IMR-90 (cell line): ENCODE data around the gene AKR1C2. TPM values are rescaled to one million over a fixed set of nuclear protein-coding genes. Genes with fewer than 3 reads are reported as not detected.

Experiments
- ATAC-seq: fragments of 200-7000 bp; cut with Tn5 transposase; 2 replicates; pipeline ENCODE4 v1.9.1; 2020; ENCODE audit warnings: low read depth, mild to moderate bottlenecking, moderate library complexity
- BruUV-seq: library from RNA; stranded (reverse); fragments of 400-500 nt; replicated peaks from 2 replicates; lab custom pipeline; 2021; lab: Mats Ljungman, UMichigan
- CTCF ChIA-PET: fragments of 300-600 bp; formaldehyde crosslinking; extraction: SDS; loops from one replicate; lab custom pipeline; 2021; ENCODE audit warnings: antibody characterized with exemption; lab: Yijun Ruan, JAX
- POLR2A ChIA-PET: fragments of 300-600 bp; sonication (Branson Sonifier 250); formaldehyde crosslinking; loops from one replicate; lab custom pipeline; 2022; ENCODE audit warnings: antibody characterized with exemption; ENCODE audit not compliant: unreplicated experiment; lab: Charles Lee
- DNase-seq: peaks from one replicate; pipeline ENCODE4 v3.0.0; 2013
- H2AFZ ChIP-seq: replicated peaks from 2 replicates; pipeline ENCODE3; 2013; ENCODE audit warnings: low read length, mild to moderate bottlenecking; ENCODE audit not compliant: poor library complexity
- H2AK5ac ChIP-seq: 2 replicates; pipeline ENCODE4 v1.6.1; 2013; ENCODE audit warnings: low read depth, low read length, inconsistent platforms
- H2AK9ac ChIP-seq: replicated peaks from 2 replicates; pipeline ENCODE3; 2013; ENCODE audit warnings: mild to moderate bottlenecking, low read depth, low read length, moderate library complexity; ENCODE audit not compliant: poor library complexity
- H2BK120ac ChIP-seq: 2 replicates; pipeline ENCODE4 v1.6.1; 2013; ENCODE audit warnings: low read depth, low read length, inconsistent platforms
- H2BK15ac ChIP-seq: 3 replicates; pipeline ENCODE4 v1.6.1; 2013; ENCODE audit warnings: low read depth, low read length, inconsistent platforms
- H2BK20ac ChIP-seq: 2 replicates; pipeline ENCODE4 v1.6.1; 2013; ENCODE audit warnings: low read depth, mild to moderate bottlenecking, inconsistent platforms, low read length, moderate library complexity
- H2BK5ac ChIP-seq: 2 replicates; pipeline ENCODE4 v1.6.1; 2013; ENCODE audit warnings: mild to moderate bottlenecking, low read depth, low read length, inconsistent platforms; ENCODE audit not compliant: poor library complexity, severe bottlenecking
- H3K14ac ChIP-seq: replicated peaks from 2 replicates; pipeline ENCODE4 v1.6.1; 2013; ENCODE audit warnings: low read depth, low read length, inconsistent platforms
- H3K18ac ChIP-seq: 2 replicates; pipeline ENCODE4 v1.6.1; 2013; ENCODE audit warnings: low read depth, low read length, control low read depth
- H3K23ac ChIP-seq: 2 replicates; pipeline ENCODE4 v1.6.1; 2013; ENCODE audit warnings: low read depth, low read length, inconsistent platforms
- H3K27ac ChIP-seq: 2 replicates; pipeline ENCODE4 v1.5.1; 2013; ENCODE audit warnings: mild to moderate bottlenecking, control low read depth, low read length; ENCODE audit not compliant: insufficient read depth
- H3K27me3 ChIP-seq: 2 replicates; pipeline ENCODE4 v1.6.1; 2013; ENCODE audit warnings: low read length; ENCODE audit not compliant: control insufficient read depth, insufficient read depth
- H3K36me3 ChIP-seq: 2 replicates; pipeline ENCODE4 v1.6.1; 2013; ENCODE audit warnings: low read length, mixed read lengths; ENCODE audit not compliant: control insufficient read depth, insufficient read depth
- H3K4ac ChIP-seq: 2 replicates; pipeline ENCODE4 v1.6.1; 2013; ENCODE audit warnings: low read depth, low read length, inconsistent platforms
- H3K4me1 ChIP-seq: 2 replicates; pipeline ENCODE4 v1.6.1; 2013; ENCODE audit warnings: low read length, mixed read lengths; ENCODE audit not compliant: control insufficient read depth, insufficient read depth
- H3K4me2 ChIP-seq: 2 replicates; pipeline ENCODE4 v1.6.1; 2013; ENCODE audit warnings: low read depth, mild to moderate bottlenecking, control low read depth, low read length, moderate library complexity
- H3K4me3 ChIP-seq: 2 replicates; pipeline ENCODE4 v1.5.1; 2013; ENCODE audit warnings: low read depth, mild to moderate bottlenecking, control low read depth, low read length, moderate library complexity; ENCODE audit not compliant: insufficient read depth
- H3K56ac ChIP-seq: 2 replicates; pipeline ENCODE4 v1.6.1; 2013; ENCODE audit warnings: low read length, inconsistent platforms; ENCODE audit not compliant: insufficient read depth; ENCODE audit errors: extremely low read depth
- H3K79me1 ChIP-seq, 2 experiments: 2 replicates each; pipeline ENCODE4 v1.6.1; 2013; ENCODE audit warnings: low read length in 2 of 2, inconsistent platforms in 1 of 2, low read depth in 1 of 2
- H3K9ac ChIP-seq: 2 replicates; pipeline ENCODE4 v1.6.1; 2013; ENCODE audit warnings: low read depth, low read length, control low read depth
- H3K9me1 ChIP-seq: 2 replicates; pipeline ENCODE4 v1.6.1; 2013; ENCODE audit warnings: low read length, inconsistent platforms; ENCODE audit not compliant: insufficient read depth
- H3K9me3 ChIP-seq: 2 replicates; pipeline ENCODE4 v1.6.1; 2013; ENCODE audit warnings: low read length; ENCODE audit not compliant: control insufficient read depth, insufficient read depth
- H4K20me1 ChIP-seq: 2 replicates; pipeline ENCODE4 v1.6.1; 2013; ENCODE audit warnings: low read length, inconsistent platforms; ENCODE audit not compliant: insufficient read depth
- H4K5ac ChIP-seq: 2 replicates; pipeline ENCODE4 v1.6.1; 2013; ENCODE audit warnings: mild to moderate bottlenecking, low read depth, low read length, control low read depth
- H4K8ac ChIP-seq, 2 experiments: 2 replicates each; pipeline ENCODE4 v1.6.1; 2013; ENCODE audit warnings: low read depth in 2 of 2, low read length in 2 of 2, control low read depth in 1 of 2, inconsistent platforms in 1 of 2
- H4K91ac ChIP-seq: 2 replicates; pipeline ENCODE4 v1.6.1; 2013; ENCODE audit warnings: low read depth, low read length, inconsistent platforms; ENCODE audit not compliant: insufficient read depth
- BHLHE40 ChIP-seq: fragments of 150-350 bp; IDR thresholded peaks from 2 replicates; pipeline ENCODE4 v1.6.1; 2016; ENCODE audit warnings: mild to moderate bottlenecking, low read depth, low read length
- CEBPB ChIP-seq: IDR thresholded peaks from 2 replicates; pipeline ENCODE4 v1.6.1; 2012; ENCODE audit warnings: low read depth, low read length, improper control_type of control experiment
- CTCF ChIP-seq: conservative IDR thresholded peaks from 2 replicates; pipeline ENCODE4 v1.5.1; 2012; ENCODE audit warnings: mild to moderate bottlenecking, low read depth, low read length, improper control_type of control experiment
- ELK1 ChIP-seq: fragments of 150-350 bp; IDR thresholded peaks from 2 replicates; pipeline ENCODE4 v1.6.1; 2016; ENCODE audit warnings: low read depth, mild to moderate bottlenecking, low read length, moderate library complexity, borderline replicate concordance
- FOS ChIP-seq: fragments of 150-350 bp; IDR thresholded peaks from 2 replicates; pipeline ENCODE4 v1.6.1; 2016; ENCODE audit warnings: low read depth, low read length
- MAFK ChIP-seq: IDR thresholded peaks from 2 replicates; pipeline ENCODE4 v1.6.1; 2012; ENCODE audit warnings: low read depth, low read length, improper control_type of control experiment
- MAZ ChIP-seq: IDR thresholded peaks from 2 replicates; pipeline ENCODE4 v1.6.1; 2012; ENCODE audit warnings: low read depth, mild to moderate bottlenecking, low read length, improper control_type of control experiment, moderate library complexity, borderline replicate concordance
- MXI1 ChIP-seq: IDR thresholded peaks from 2 replicates; pipeline ENCODE4 v1.6.1; 2012; ENCODE audit warnings: low read depth, mild to moderate bottlenecking, low read length, moderate library complexity, borderline replicate concordance
- NFE2L2 ChIP-seq: fragments of 150-350 bp; IDR thresholded peaks from 2 replicates; pipeline ENCODE4 v1.6.1; 2016; ENCODE audit warnings: low read depth, mild to moderate bottlenecking, low read length
- POLR2A ChIP-seq: IDR thresholded peaks from 2 replicates; pipeline ENCODE4 v1.6.1; 2012; ENCODE audit warnings: mild to moderate bottlenecking, low read depth, low read length
- RAD21 ChIP-seq: IDR thresholded peaks from 2 replicates; pipeline ENCODE4 v1.6.1; 2012; ENCODE audit warnings: low read length, improper control_type of control experiment
- RCOR1 ChIP-seq: IDR thresholded peaks from 2 replicates; pipeline ENCODE4 v1.6.1; 2012; ENCODE audit warnings: mild to moderate bottlenecking, low read length, improper control_type of control experiment; ENCODE audit not compliant: insufficient replicate concordance
- RFX5 ChIP-seq: IDR thresholded peaks from 2 replicates; pipeline ENCODE4 v1.8.0; 2012; ENCODE audit warnings: low read depth, mild to moderate bottlenecking, low read length, moderate library complexity
- WGBS, 2 experiments: methylation state at CpG; one replicate each; pipeline versions ENCODE4 v1.1.5 to v1.1.7; 2013; ENCODE audit warnings: missing lambda C conversion rate in 2 of 2; ENCODE audit not compliant: insufficient read length in 1 of 2; ENCODE audit errors: extremely low coverage in 2 of 2; 5-methylcytosine and 5-hydroxymethylcytosine counted together
- dilution Hi-C: fragments of 300-500 bp; cut with HindIII; formaldehyde crosslinking; loops from one replicate; pipeline ENCODE4 v1.14.3; 2018; ENCODE audit warnings: low sequenced_read_pairs; ENCODE audit not compliant: unreplicated experiment
- in situ Hi-C: fragments of 300-500 bp; cut with MboI; formaldehyde crosslinking; loops from 3 replicates; pipeline ENCODE4 v1.14.3; 2019; ENCODE audit warnings: low sequenced_read_pairs, inconsistent platforms, mixed read lengths
- intact Hi-C: fragments of 100-400 bp; cut with micrococcal nuclease; formaldehyde crosslinking; loops from 2 replicates; pipeline ENCODE4 v1.10.0; 2022
- polyA plus RNA-seq, 3 experiments: library from polyadenylated mRNA; depleted of rRNA; stranded (reverse); fragments of >200 nt; gene quantifications; 2 replicates each; pipeline ENCODE4 v1.2.3, GENCODE V29; 2012; ENCODE audit warnings: low replicate concordance in 1 of 3
- total RNA-seq: library from RNA; depleted of rRNA; stranded (reverse); fragments of >200 nt; gene quantifications from 2 replicates; pipeline ENCODE4 v1.2.3, GENCODE V29; 2012

AKR1C2 gene
- total and polyA plus RNA-seq, 2 of the 4 experiments (the other 2 are of a cell fraction), result 0.36 to 1.0 TPM

GRCh38 chr10:4983615-4984216, 19.9 kb downstream of the AKR1C2 start:
- BruUV-seq, result no TSS peak
- POLR2A ChIA-PET, result no interaction called here
- no peak overlapping the region for H3K14ac ChIP-seq

More at GRCh38 chr10:4983615-4984216, 19.9 kb downstream of the AKR1C2 start:
- 93% methylated on average over 3 of the region's 5 CpGs; no CpG with 5 or more reads in 1 of the 2 experiments for WGBS, 2 experiments
- H3K4me3 ChIP-seq, result no peak overlapping the region
- no peak overlapping the region for H2AFZ ChIP-seq
- H3K4me2 ChIP-seq, result no peak overlapping the region
- H3K56ac ChIP-seq, result no peak overlapping the region
- no peak overlapping the region for H4K91ac ChIP-seq
- no peak overlapping the region for H2BK5ac ChIP-seq
- no peak overlapping the region for H2BK120ac ChIP-seq
- H2AK5ac ChIP-seq, result no peak overlapping the region
- H3K27me3 ChIP-seq, result no peaks in the 10 kb centered on the region
- CTCF ChIA-PET, result interaction anchor here (2.0 kb wide), 1 partner anchor 134 kb away, joined by 7 read pairs; no protein-coding TSS in a partner anchor
- no peaks in the 10 kb centered on the region for H3K9me3 ChIP-seq
- H3K23ac ChIP-seq, result no peak overlapping the region
- DNase-seq (no peak), ATAC-seq (no peak)
- no peak overlapping the region for H3K27ac ChIP-seq
- intact Hi-C loops, result no loop called here
- H2BK15ac ChIP-seq, result no peak overlapping the region
- H4K5ac ChIP-seq, result no peak overlapping the region
- in situ Hi-C loops, result no loop called here
- TF ChIP-seq POLR2A (no peak), CEBPB (no peak), CTCF (no peak), ELK1 (no peak), MAZ (no peak), RAD21 (no peak), BHLHE40 (no peak), MXI1 (no peak), NFE2L2 (no peak), RCOR1 (no peak), RFX5 (no peak), MAFK (no peak), FOS (no peak)
- H4K8ac ChIP-seq, result no peak overlapping the region
- no peak overlapping the region for H3K4ac ChIP-seq
- H3K9ac ChIP-seq, result no peak overlapping the region
- H2AK9ac ChIP-seq, result no peak overlapping the region
- H3K9me1 ChIP-seq, result no peaks in the 10 kb centered on the region
- H3K36me3 ChIP-seq, result no peaks in the 10 kb centered on the region
- peaks cover 4% of the 10 kb centered on the region; the same call in 1 of the 2 replicates for H3K4me1 ChIP-seq
- no peaks in the 10 kb centered on the region for H3K79me1 ChIP-seq
- no peaks in the 10 kb centered on the region for H4K20me1 ChIP-seq
- dilution Hi-C loops, result no loop called here
- H2BK20ac ChIP-seq, result no peak overlapping the region
- H3K18ac ChIP-seq, result no peak overlapping the region
